Naive thymus-derived CD4-positive, alpha-beta T cell (primary cell): ENCODE data around the gene LYST. TPM values are rescaled to one million over a fixed set of nuclear protein-coding genes. Genes with fewer than 3 reads are reported as not detected.

ENCODE experiments used
- ATAC-seq: fragments of 150-1000 bp; cut with Tn5 transposase; 2 replicates; pipeline ENCODE4 v1.10.0; 2021; ENCODE audit warnings: mild to moderate bottlenecking, moderate library complexity
- CTCF ChIA-PET: fragments of 350-600 bp; sonication (Branson Sonifier 250); formaldehyde crosslinking; loops from one replicate; lab custom pipeline; 2021; ENCODE audit warnings: antibody characterized with exemption; lab: Charles Lee
- POLR2A ChIA-PET: fragments of 350-600 bp; sonication (Branson Sonifier 250); formaldehyde crosslinking; loops from one replicate; lab custom pipeline; 2021; ENCODE audit warnings: antibody characterized with exemption, inconsistent platforms; lab: Charles Lee
- DNase-seq, 9 donors: peaks; one replicate each; pipeline versions ENCODE4 v3.0.0 to v3.0.0-alpha.2; 2020 to 2022; ENCODE audit warnings: mixed read lengths in 1 of 9
- H3K27ac ChIP-seq: one replicate; pipeline ENCODE4 v1.7.0; 2013; ENCODE audit warnings: mild to moderate bottlenecking, low read depth, low read length, moderate library complexity
- H3K27me3 ChIP-seq, 2 donors: one replicate each; pipeline ENCODE4 v1.7.0; 2013; ENCODE audit warnings: low read length in 2 of 2, mild to moderate bottlenecking in 2 of 2, moderate library complexity in 2 of 2; ENCODE audit not compliant: control insufficient read depth in 2 of 2, insufficient read depth in 2 of 2
- H3K36me3 ChIP-seq, 3 experiments: 1 replicate in 2 of 3; 2 replicates in 1 of 3; pipeline ENCODE4 v1.7.0; 2013; ENCODE audit warnings: low read length in 3 of 3, mild to moderate bottlenecking in 3 of 3, moderate library complexity in 1 of 3; ENCODE audit not compliant: insufficient read depth in 3 of 3, control insufficient read depth in 2 of 3
- H3K4me1 ChIP-seq, 2 donors: one replicate each; pipeline ENCODE4 v1.7.0; 2013; ENCODE audit warnings: low read length in 2 of 2, mild to moderate bottlenecking in 2 of 2, moderate library complexity in 1 of 2; ENCODE audit not compliant: control insufficient read depth in 2 of 2, insufficient read depth in 2 of 2
- H3K4me3 ChIP-seq: 2 replicates; pipeline ENCODE4 v1.7.0; 2013; ENCODE audit warnings: mild to moderate bottlenecking, low read length
- H3K9me3 ChIP-seq, 3 experiments: 1 replicate in 2 of 3; 2 replicates in 1 of 3; pipeline ENCODE4 v1.7.0; 2013; ENCODE audit warnings: low read length in 3 of 3; ENCODE audit not compliant: control insufficient read depth in 2 of 3
- H3K27ac Mint-ChIP-seq, 9 donors: one replicate each; pipeline ENCODE4 v1.8.0; 2020 to 2022; ENCODE audit warnings: mixed read lengths in 9 of 9, mild to moderate bottlenecking in 8 of 9, moderate library complexity in 5 of 9, inconsistent platforms in 2 of 9
- H3K27me3 Mint-ChIP-seq, 5 donors: one replicate each; pipeline ENCODE4 v1.8.0; 2021 to 2022; ENCODE audit warnings: mixed read lengths in 5 of 5, mild to moderate bottlenecking in 1 of 5
- H3K36me3 Mint-ChIP-seq, 5 donors: one replicate each; pipeline ENCODE4 v1.8.0; 2020 to 2022; ENCODE audit warnings: mixed read lengths in 5 of 5, mild to moderate bottlenecking in 3 of 5, inconsistent platforms in 1 of 5
- H3K4me1 Mint-ChIP-seq, 7 donors: one replicate each; pipeline ENCODE4 v1.8.0; 2020 to 2022; ENCODE audit warnings: mixed read lengths in 7 of 7, mild to moderate bottlenecking in 3 of 7, inconsistent platforms in 1 of 7
- H3K4me3 Mint-ChIP-seq, 10 donors: one replicate each; pipeline ENCODE4 v1.8.0; 2020 to 2022; ENCODE audit warnings: mild to moderate bottlenecking in 10 of 10, mixed read lengths in 10 of 10, moderate library complexity in 6 of 10, inconsistent platforms in 2 of 10
- H3K9me3 Mint-ChIP-seq, 11 donors: one replicate each; pipeline ENCODE4 v1.8.0; 2020 to 2022; ENCODE audit warnings: mixed read lengths in 11 of 11, mild to moderate bottlenecking in 4 of 11, inconsistent platforms in 1 of 11, moderate library complexity in 1 of 11
- intact Hi-C, 2 donors: fragments of 100-400 bp; cut with micrococcal nuclease; formaldehyde crosslinking; loops; one replicate each; pipeline ENCODE4 v1.15.1; 2023
- polyA plus RNA-seq, 2 donors: library from polyadenylated mRNA; unstranded; fragments of 300-500 nt; fragmentation: Illumina TruSeq; gene quantifications; one replicate each; pipeline ENCODE4 v1.2.3, GENCODE V29; 2021
- total RNA-seq, 6 experiments: library from RNA in 5 of 6; stranded (reverse) in 5 of 6; gene quantifications; 1 replicate in 5 of 6; 2 replicates in 1 of 6; pipeline ENCODE4 v1.2.3 and lab custom pipeline; 2021 to 2026

LYST gene
- total and polyA plus RNA-seq, 7 experiments from 2014 or later: 5.7 to 98.1 (median 27.8) TPM

DNA sequence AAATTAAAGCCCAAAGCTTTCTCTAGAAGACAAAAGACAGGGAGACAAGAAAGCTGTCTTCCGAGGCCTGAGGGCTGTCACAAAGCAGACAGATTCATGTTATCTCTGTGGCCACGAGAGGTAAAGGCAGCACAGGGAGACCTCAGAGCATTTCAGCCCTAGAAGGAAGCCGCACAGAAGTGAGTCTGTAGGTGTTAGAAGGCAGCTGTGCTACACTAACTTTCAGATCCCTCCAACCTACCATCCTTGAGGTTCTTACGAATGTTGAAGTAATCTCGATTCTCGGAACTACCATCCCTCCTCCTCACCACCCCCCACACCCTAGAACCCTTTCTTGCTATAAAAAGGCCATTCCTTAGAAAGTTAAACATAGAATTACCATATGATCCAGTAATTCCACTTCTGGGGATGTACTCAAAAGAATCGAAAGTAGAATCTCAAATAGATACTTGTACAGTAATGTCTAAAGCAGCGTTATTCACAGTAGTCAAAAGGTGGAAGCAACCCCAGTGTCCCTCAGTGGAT, 21.5 kb upstream of the LYST start:
- POLR2A ChIA-PET: interaction anchor here (1.2 kb wide), 1 partner anchor 12 kb away, joined by 3 read pairs; no protein-coding TSS in a partner anchor
- H3K27me3 ChIP-seq: no peaks in the 10 kb centered on the region
- CTCF ChIA-PET: interaction anchor here (1.3 kb wide), 1 partner anchor 23 kb away, joined by 3 read pairs; no protein-coding TSS in a partner anchor
- no peaks in the 10 kb centered on the region for H3K9me3 Mint-ChIP-seq
- peaks cover 0 to 22% of the 10 kb centered on the region in 2 donors for H3K4me1 ChIP-seq
- H3K9me3 ChIP-seq: no peaks in the 10 kb centered on the region
- DNase-seq (peak in 8 of 9 donors; percentile 9 to 54 (median 36)), ATAC-seq (peak; percentile 90)
- peaks cover 8 to 50% (median 21%) of the 10 kb centered on the region in 7 donors for H3K4me1 Mint-ChIP-seq
- intact Hi-C loops: loop anchor here (1.0 to 5.0 kb wide), 8 partner anchors 12 to 111 kb away; partner anchors contain the start of gene LYST (in 1 of the 2)
- H3K36me3 ChIP-seq: no peaks in the 10 kb centered on the region
- H3K27ac ChIP-seq: peak overlapping the region; percentile 70
- no peaks in the 10 kb centered on the region for H3K27me3 Mint-ChIP-seq
- H3K27ac Mint-ChIP-seq: peak overlapping the region; percentile 86 to 98 (median 95)
- H3K4me3 ChIP-seq: peak overlapping the region; percentile 6
- peak overlapping the region; percentile 49 to 89 (median 84) for H3K4me3 Mint-ChIP-seq
- H3K36me3 Mint-ChIP-seq: peaks cover 0 to 2% (median 0%) of the 10 kb centered on the region in 5 donors

GRCh38 chr1:235887676-235888075, 21.0 kb upstream of the LYST start:
- Mint-ChIP-seq H3K4me3 (peak overlapping the region in 4 of 10 donors; percentile 18 to 85 (median 66)), H3K36me3 (peaks cover 0 to 2% (median 0%) of the 10 kb centered on the region in 5 donors), H3K9me3 (no peaks in the 10 kb centered on the region), H3K4me1 (peaks cover 8 to 55% (median 21%) of the 10 kb centered on the region in 7 donors), H3K27me3 (no peaks in the 10 kb centered on the region), H3K27ac (peak overlapping the region in 8 of 9 donors; percentile 86 to 98 (median 94))
- peak; percentile 15 for ATAC-seq
- Histone ChIP-seq H3K27me3 (no peaks in the 10 kb centered on the region), H3K9me3 (no peaks in the 10 kb centered on the region), H3K36me3 (no peaks in the 10 kb centered on the region), H3K4me3 (no peak overlapping the region), H3K4me1 (peaks cover 0 to 22% of the 10 kb centered on the region in 2 donors), H3K27ac (peak overlapping the region; percentile 70)
- intact Hi-C loops: loop anchor here (1.0 to 5.0 kb wide), 8 partner anchors 11 to 112 kb away; partner anchors contain the start of gene LYST (in 1 of the 2)
- DNase-seq: no peak
- ChIA-PET POLR2A (interaction anchor here (1.2 kb wide), 1 partner anchor 11 kb away, joined by 3 read pairs; no protein-coding TSS in a partner anchor), CTCF (interaction anchor here (1.3 kb wide), 1 partner anchor 22 kb away, joined by 3 read pairs; no protein-coding TSS in a partner anchor)

DNA sequence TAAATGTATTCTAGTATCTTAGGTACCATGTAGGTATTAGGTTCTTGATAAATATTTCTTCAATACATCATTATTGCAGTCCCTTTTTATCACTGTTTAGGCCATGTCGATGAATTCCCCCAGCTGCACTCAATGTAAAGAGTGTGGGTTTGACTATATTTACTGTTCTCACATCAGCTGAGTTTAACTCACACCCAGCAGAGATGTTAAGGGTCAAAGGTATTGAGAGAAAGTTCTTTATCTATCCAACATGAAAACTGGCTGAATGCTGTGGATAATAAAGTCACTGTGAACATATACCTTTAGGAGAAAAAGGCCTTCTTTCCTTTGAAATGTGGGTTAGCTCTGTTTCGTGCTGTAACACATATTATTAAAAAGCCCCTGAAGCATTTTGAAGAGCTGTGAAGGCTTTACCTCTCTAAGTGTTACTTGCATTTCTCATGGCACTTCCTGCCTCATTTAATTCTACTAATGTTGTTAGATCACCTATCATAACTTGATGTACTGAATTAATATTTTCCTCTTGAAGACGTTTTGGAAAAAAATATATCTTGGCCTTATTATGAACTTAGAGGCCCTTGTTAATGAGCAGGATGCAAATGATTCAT, 19.1 kb upstream of the LYST start:
- H3K27ac ChIP-seq: no peak overlapping the region
- Mint-ChIP-seq H3K27me3 (no peaks in the 10 kb centered on the region), H3K9me3 (no peaks in the 10 kb centered on the region), H3K4me1 (peaks cover 8 to 50% (median 21%) of the 10 kb centered on the region in 7 donors), H3K36me3 (peaks cover 0 to 2% (median 0%) of the 10 kb centered on the region in 5 donors), H3K27ac (peak overlapping the region in 1 of 9 donors; percentile 39), H3K4me3 (peak overlapping the region in 1 of 10 donors; percentile 29)
- ATAC-seq: no peak
- no peaks in the 10 kb centered on the region for H3K27me3 ChIP-seq
- ChIA-PET CTCF (no interaction called here), POLR2A (interaction anchor here (0.7 to 1.3 kb wide), 2 partner anchors 32 to 67 kb away, joined by 3 to 4 read pairs; no protein-coding TSS in a partner anchor)
- H3K4me1 ChIP-seq: peaks cover 0 to 22% of the 10 kb centered on the region in 2 donors
- no peak overlapping the region for H3K4me3 ChIP-seq
- DNase-seq: no peak
- intact Hi-C loops: loop anchor here in 1 of 2 donors (5.0 kb wide), 2 partner anchors 37 to 87 kb away; no protein-coding TSS in a partner anchor
- H3K36me3 ChIP-seq: no peaks in the 10 kb centered on the region
- no peaks in the 10 kb centered on the region for H3K9me3 ChIP-seq

DNA sequence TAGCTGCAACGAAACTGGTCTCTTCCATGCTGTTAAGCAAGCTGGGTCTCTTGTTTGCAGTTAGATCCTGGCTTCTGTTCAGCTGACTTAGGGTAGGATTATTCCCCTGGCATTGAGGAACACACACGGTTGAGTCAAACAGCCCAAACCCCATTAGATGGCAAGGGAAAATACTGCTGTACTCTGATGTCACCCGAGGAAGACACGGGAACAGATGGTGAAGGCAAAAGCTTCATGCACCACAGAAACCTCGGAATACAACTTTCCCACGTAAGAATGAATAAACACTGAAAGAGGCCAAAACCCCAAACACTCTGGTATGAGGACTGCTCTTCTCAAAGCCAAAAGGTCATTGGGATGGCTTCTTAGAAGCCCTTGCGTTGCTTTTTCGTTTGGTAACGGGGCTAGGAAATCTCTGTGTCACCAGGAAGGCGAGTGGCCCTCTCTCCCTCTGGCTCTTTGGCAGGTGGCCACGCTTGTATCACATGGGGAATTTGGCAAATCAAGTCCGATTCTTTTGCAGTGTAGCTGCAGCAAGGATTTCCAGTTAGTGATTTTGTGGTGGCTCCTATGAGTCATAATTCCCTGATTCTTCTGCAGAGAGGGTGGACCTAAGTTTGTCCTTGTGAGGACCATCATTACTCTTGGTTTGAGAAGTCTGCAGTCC, 16.7 kb upstream of the LYST start:
- ChIA-PET POLR2A (no interaction called here), CTCF (no interaction called here)

GRCh38 chr1:235882816-235883215, 16.1 kb upstream of the LYST start:
- Histone ChIP-seq H3K9me3 (no peaks in the 10 kb centered on the region), H3K36me3 (no peaks in the 10 kb centered on the region), H3K27ac (no peak overlapping the region), H3K4me3 (no peak overlapping the region), H3K27me3 (no peaks in the 10 kb centered on the region), H3K4me1 (peaks cover 0 to 22% of the 10 kb centered on the region in 2 donors)
- POLR2A ChIA-PET: no interaction called here
- peak overlapping the region in 2 of 9 donors; percentile 7 to 38 for H3K27ac Mint-ChIP-seq
- H3K36me3 Mint-ChIP-seq: no peaks in the 10 kb centered on the region
- ATAC-seq (no peak), DNase-seq (no peak)
- H3K4me3 Mint-ChIP-seq: peak overlapping the region in 1 of 10 donors; percentile 1
- peaks cover 4 to 58% (median 10%) of the 10 kb centered on the region in 7 donors for H3K4me1 Mint-ChIP-seq
- peaks cover 0 to 3% (median 0%) of the 10 kb centered on the region in 5 donors for H3K27me3 Mint-ChIP-seq
- CTCF ChIA-PET: interaction anchor here (1.0 kb wide), 1 partner anchor 38 kb away, joined by 6 read pairs; no protein-coding TSS in a partner anchor
- H3K9me3 Mint-ChIP-seq: peaks cover 0 to 2% (median 0%) of the 10 kb centered on the region in 11 donors
- intact Hi-C loops: no loop called here

More for the DNA sequence above, 16.7 kb upstream of the LYST start:
- Mint-ChIP-seq H3K36me3 (no peaks in the 10 kb centered on the region), H3K4me1 (peaks cover 4 to 57% (median 16%) of the 10 kb centered on the region in 7 donors), H3K4me3 (peak overlapping the region in 1 of 10 donors; percentile 1), H3K27ac (peak overlapping the region in 1 of 9 donors; percentile 7), H3K27me3 (peaks cover 0 to 3% (median 0%) of the 10 kb centered on the region in 5 donors), H3K9me3 (peaks cover 0 to 2% (median 0%) of the 10 kb centered on the region in 11 donors)
- peak; percentile 24 for ATAC-seq
- Histone ChIP-seq H3K27me3 (no peaks in the 10 kb centered on the region), H3K36me3 (no peaks in the 10 kb centered on the region), H3K9me3 (no peaks in the 10 kb centered on the region), H3K4me1 (peaks cover 0 to 22% of the 10 kb centered on the region in 2 donors), H3K4me3 (no peak overlapping the region), H3K27ac (no peak overlapping the region)
- intact Hi-C loops: no loop called here
- DNase-seq: no peak
